ENCODE results near the gene TMEM196. TPM values are rescaled to one million over a fixed set of nuclear protein-coding genes. Genes with fewer than 3 reads are reported as not detected.

The TMEM196 gene
- polyA plus RNA-seq: not detected

- no peak for DNase-seq
- H3K4me3 Mint-ChIP-seq: peak within 1 kb of the TSS in 1 of 5 donors; percentile 53
- peaks cover 3 to 20% (median 7%) of the 10 kb centered on the region in 6 donors for H3K9me3 Mint-ChIP-seq
- peaks cover 11 to 14% (median 11%) of the 10 kb centered on the region in 3 donors for H3K27me3 Mint-ChIP-seq (ENCODE audit: low read depth in 3 of 3)
- H3K27ac Mint-ChIP-seq: no peak within 1 kb of the TSS
- H3K4me1 Mint-ChIP-seq: peaks cover 2 to 7% of the 10 kb centered on the region in 2 donors
- H3K36me3 Mint-ChIP-seq: peaks cover 0 to 7% (median 4%) of the 10 kb centered on the region in 3 donors
These were observed at the start of gene TMEM196 for GRCh38 chr7:19772841-19773760. Gene TMEM196 (minus strand): TSS chr7:19773617. CDS start chr7:19772696, 921 bp downstream.

- DNase-seq: no peak
- peaks cover 0 to 3% (median 0%) of the 10 kb centered on the region in 3 donors for H3K27me3 Mint-ChIP-seq (ENCODE audit: low read depth in 3 of 3)
- peaks cover 0 to 10% (median 4%) of the 10 kb centered on the region in 6 donors for H3K9me3 Mint-ChIP-seq
These were observed 42.7 kb upstream of the TMEM196 start for GRCh38 chr7:19816128-19816527.

GRCh38 chr7:19815546-19815945 is 42.1 kb upstream of the TMEM196 start:
- Mint-ChIP-seq H3K36me3 (no peaks in the 10 kb centered on the region), H3K27ac (no peak overlapping the region), H3K9me3 (peaks cover 0 to 10% (median 3%) of the 10 kb centered on the region in 6 donors), H3K27me3 (ENCODE audit: low read depth in 3 of 3) (peaks cover 0 to 1% (median 0%) of the 10 kb centered on the region in 3 donors), H3K4me1 (no peaks in the 10 kb centered on the region), H3K4me3 (no peak overlapping the region)
- DNase-seq: no peak

More at GRCh38 chr7:19816128-19816527, 42.7 kb upstream of the TMEM196 start:
- H3K4me3 Mint-ChIP-seq: no peak overlapping the region
- no peak overlapping the region for H3K27ac Mint-ChIP-seq
- no peaks in the 10 kb centered on the region for H3K36me3 Mint-ChIP-seq
- H3K4me1 Mint-ChIP-seq: no peaks in the 10 kb centered on the region

GRCh38 chr7:19814776-19815175 is 41.4 kb upstream of the TMEM196 start:
- Mint-ChIP-seq H3K36me3 (no peaks in the 10 kb centered on the region), H3K27me3 (ENCODE audit: low read depth in 3 of 3) (peaks cover 0 to 1% (median 0%) of the 10 kb centered on the region in 3 donors), H3K4me1 (no peaks in the 10 kb centered on the region), H3K27ac (no peak overlapping the region), H3K4me3 (no peak overlapping the region), H3K9me3 (peaks cover 0 to 5% (median 2%) of the 10 kb centered on the region in 6 donors)
- DNase-seq: no peak

GRCh38 chr7:19811386-19811785 is 38.0 kb upstream of the TMEM196 start:
- peaks cover 0 to 14% (median 1%) of the 10 kb centered on the region in 6 donors for H3K9me3 Mint-ChIP-seq
- no peaks in the 10 kb centered on the region for H3K36me3 Mint-ChIP-seq
- H3K4me3 Mint-ChIP-seq: no peak overlapping the region
- no peak for DNase-seq
- H3K27ac Mint-ChIP-seq: no peak overlapping the region
- H3K27me3 Mint-ChIP-seq (ENCODE audit: low read depth in 3 of 3): peaks cover 0 to 1% (median 0%) of the 10 kb centered on the region in 3 donors
- no peaks in the 10 kb centered on the region for H3K4me1 Mint-ChIP-seq

- no peak overlapping the region for H3K27ac Mint-ChIP-seq
- no peaks in the 10 kb centered on the region for H3K36me3 Mint-ChIP-seq
- DNase-seq: no peak
- H3K4me1 Mint-ChIP-seq: no peaks in the 10 kb centered on the region
- peaks cover 0 to 2% (median 0%) of the 10 kb centered on the region in 3 donors for H3K27me3 Mint-ChIP-seq (ENCODE audit: low read depth in 3 of 3)
- peaks cover 0 to 8% (median 2%) of the 10 kb centered on the region in 6 donors for H3K9me3 Mint-ChIP-seq
- H3K4me3 Mint-ChIP-seq: no peak overlapping the region
These were observed 25.6 kb upstream of the TMEM196 start for GRCh38 chr7:19798986-19799385.

GRCh38 chr7:19783541-19783940 is 10.1 kb upstream of the TMEM196 start:
- peaks cover 11 to 24% (median 13%) of the 10 kb centered on the region in 6 donors for H3K9me3 Mint-ChIP-seq
- H3K4me3 Mint-ChIP-seq: no peak overlapping the region
- no peak for DNase-seq
- H3K36me3 Mint-ChIP-seq: no peaks in the 10 kb centered on the region
- H3K4me1 Mint-ChIP-seq: no peaks in the 10 kb centered on the region
- H3K27ac Mint-ChIP-seq: no peak overlapping the region
- peaks cover 0 to 5% (median 0%) of the 10 kb centered on the region in 3 donors for H3K27me3 Mint-ChIP-seq (ENCODE audit: low read depth in 3 of 3)

GRCh38 chr7:19776981-19777380 is 3.6 kb upstream of the TMEM196 start:
- H3K36me3 Mint-ChIP-seq: peaks cover 0 to 7% (median 4%) of the 10 kb centered on the region in 3 donors
- peaks cover 3 to 19% (median 8%) of the 10 kb centered on the region in 6 donors for H3K9me3 Mint-ChIP-seq
- no peak overlapping the region for H3K4me3 Mint-ChIP-seq
- H3K27me3 Mint-ChIP-seq (ENCODE audit: low read depth in 3 of 3): peaks cover 11 to 13% (median 11%) of the 10 kb centered on the region in 3 donors
- H3K4me1 Mint-ChIP-seq: peaks cover 2 to 6% of the 10 kb centered on the region in 2 donors
- DNase-seq: no peak
- H3K27ac Mint-ChIP-seq: no peak overlapping the region

GRCh38 chr7:19775578-19775977 is 2.2 kb upstream of the TMEM196 start:
- H3K4me1 Mint-ChIP-seq: peaks cover 2 to 7% of the 10 kb centered on the region in 2 donors
- H3K4me3 Mint-ChIP-seq: no peak overlapping the region
- H3K9me3 Mint-ChIP-seq: peaks cover 3 to 20% (median 7%) of the 10 kb centered on the region in 6 donors
- peaks cover 11 to 14% (median 11%) of the 10 kb centered on the region in 3 donors for H3K27me3 Mint-ChIP-seq (ENCODE audit: low read depth in 3 of 3)
- H3K36me3 Mint-ChIP-seq: peaks cover 0 to 7% (median 4%) of the 10 kb centered on the region in 3 donors
- no peak for DNase-seq
- H3K27ac Mint-ChIP-seq: no peak overlapping the region

- Mint-ChIP-seq H3K27me3 (ENCODE audit: low read depth in 3 of 3) (peaks cover 11 to 14% (median 11%) of the 10 kb centered on the region in 3 donors), H3K36me3 (peaks cover 0 to 7% (median 4%) of the 10 kb centered on the region in 3 donors), H3K4me1 (peaks cover 2 to 7% of the 10 kb centered on the region in 2 donors), H3K4me3 (no peak overlapping the region), H3K9me3 (peaks cover 3 to 20% (median 7%) of the 10 kb centered on the region in 6 donors), H3K27ac (no peak overlapping the region)
- no peak for DNase-seq
These were observed 1.1 kb downstream of the TMEM196 start for GRCh38 chr7:19772306-19772705.

GRCh38 chr7:19762631-19763030 is 10.8 kb downstream of the TMEM196 start:
- H3K27ac Mint-ChIP-seq: no peak overlapping the region

GRCh38 chr7:19754521-19755116 is 18.8 kb downstream of the TMEM196 start:
- Mint-ChIP-seq H3K36me3 (no peaks in the 10 kb centered on the region), H3K27ac (no peak overlapping the region)

More at GRCh38 chr7:19762631-19763030, 10.8 kb downstream of the TMEM196 start:
- Mint-ChIP-seq H3K36me3 (no peaks in the 10 kb centered on the region), H3K4me3 (no peak overlapping the region), H3K27me3 (ENCODE audit: low read depth in 3 of 3) (peaks cover 0 to 2% (median 0%) of the 10 kb centered on the region in 3 donors), H3K4me1 (no peaks in the 10 kb centered on the region), H3K9me3 (no peaks in the 10 kb centered on the region)
- DNase-seq: no peak

GRCh38 chr7:19752020-19752419 is 21.4 kb downstream of the TMEM196 start:
- Mint-ChIP-seq H3K36me3 (no peaks in the 10 kb centered on the region), H3K4me3 (no peak overlapping the region), H3K9me3 (peaks cover 0 to 2% (median 0%) of the 10 kb centered on the region in 6 donors), H3K27ac (no peak overlapping the region), H3K27me3 (ENCODE audit: low read depth in 3 of 3) (peaks cover 0 to 2% (median 0%) of the 10 kb centered on the region in 3 donors), H3K4me1 (no peaks in the 10 kb centered on the region)
- no peak for DNase-seq

More at GRCh38 chr7:19754521-19755116, 18.8 kb downstream of the TMEM196 start:
- Mint-ChIP-seq H3K27me3 (ENCODE audit: low read depth in 3 of 3) (peaks cover 0 to 2% (median 0%) of the 10 kb centered on the region in 3 donors), H3K4me3 (no peak overlapping the region), H3K9me3 (peaks cover 0 to 2% (median 0%) of the 10 kb centered on the region in 6 donors), H3K4me1 (no peaks in the 10 kb centered on the region)
- peak in 2 of 3 donors; percentile 6 to 23 for DNase-seq
